HuH-7.5 (cell line): ENCODE results near the gene IGFBP7.

ENCODE experiments used
- DNase-seq: peaks from one replicate; pipeline ENCODE4 v3.0.0; 2011; ENCODE audit warnings: low spot score

Gene IGFBP7

DNA sequence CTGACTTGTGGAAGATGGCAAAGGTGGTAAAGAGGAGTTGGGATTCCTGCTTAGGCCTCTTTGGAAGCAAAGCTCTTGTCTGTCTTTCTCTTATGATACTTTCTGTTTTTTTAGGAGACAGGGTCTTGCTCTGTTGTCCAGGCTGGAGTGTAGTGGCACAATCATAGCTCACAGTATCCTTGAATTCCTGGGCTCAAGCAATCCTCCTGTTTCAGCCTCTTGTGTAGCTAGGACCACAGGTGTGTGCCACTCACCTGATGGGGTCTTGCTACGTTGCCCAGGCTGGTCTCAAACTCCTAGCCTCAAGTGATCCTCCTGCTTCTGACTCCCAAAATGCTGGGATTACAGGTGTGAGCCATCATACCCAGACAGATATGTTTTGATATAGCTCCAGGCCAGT is 19.3 kb upstream of the IGFBP7 start:
- DNase-seq, result no peak

DNA sequence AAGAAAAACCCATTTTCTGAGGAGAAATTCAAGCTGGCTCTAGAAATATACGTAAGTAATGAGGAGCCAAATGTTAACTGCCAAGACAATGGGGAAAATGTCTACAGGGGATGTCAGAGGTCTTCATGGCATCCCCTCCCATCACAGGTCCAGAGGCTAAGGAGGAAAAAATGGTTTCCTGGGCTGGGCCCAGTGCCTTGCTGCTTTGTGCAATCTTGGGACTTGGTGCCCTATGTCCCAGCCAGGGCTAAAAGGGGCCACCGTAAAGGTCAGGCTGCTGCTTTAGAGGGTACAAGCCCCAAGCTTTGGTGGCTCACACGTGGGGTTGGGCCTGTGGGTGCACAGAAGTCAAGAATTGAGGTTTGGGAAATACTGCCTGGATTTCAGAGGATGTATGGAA is 17.2 kb upstream of the IGFBP7 start:
- no peak for DNase-seq

DNA sequence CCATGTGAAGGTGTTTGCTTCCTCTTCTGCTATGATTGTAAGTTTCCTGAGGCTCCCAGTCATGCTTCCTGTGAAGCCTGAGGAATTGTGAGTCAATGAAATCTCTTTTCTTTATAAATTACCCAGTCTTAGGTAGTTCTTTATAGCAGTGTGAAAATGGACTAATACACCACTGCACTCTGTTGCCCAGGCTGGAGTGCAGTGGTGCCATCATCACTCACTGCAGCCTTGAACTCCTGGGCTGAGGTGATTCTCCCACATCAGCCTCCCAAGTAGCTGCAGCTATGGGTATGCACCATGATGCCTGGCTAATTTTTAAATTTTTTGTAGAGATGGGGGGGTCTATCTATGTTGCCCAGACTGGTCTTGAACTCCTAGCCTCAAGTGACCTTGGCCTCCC is 15.8 kb upstream of the IGFBP7 start:
- no peak for DNase-seq

- no peak for DNase-seq
Measured at GRCh38 chr4:57124145-57124544, 14.0 kb upstream of the IGFBP7 start.

DNA sequence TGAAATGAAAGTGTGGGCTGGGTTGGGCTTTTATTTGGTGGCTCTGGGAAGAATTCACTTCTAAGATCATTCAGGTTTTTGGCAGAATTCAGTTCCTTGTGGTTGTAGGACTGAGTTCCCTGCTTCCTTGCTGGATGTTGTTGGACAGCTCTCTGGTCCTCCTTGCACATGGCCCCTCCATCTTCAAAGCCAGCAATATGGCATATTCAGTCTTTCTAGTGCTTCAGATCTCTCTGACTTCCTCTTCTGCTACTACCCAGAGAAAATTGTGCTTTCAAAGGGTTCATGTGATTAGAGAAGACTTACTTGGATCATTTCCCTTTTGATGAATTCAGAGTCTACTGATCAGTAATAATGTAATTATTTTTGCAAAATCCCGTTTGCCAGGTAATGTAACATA is 12.8 kb upstream of the IGFBP7 start:
- no peak for DNase-seq

DNA sequence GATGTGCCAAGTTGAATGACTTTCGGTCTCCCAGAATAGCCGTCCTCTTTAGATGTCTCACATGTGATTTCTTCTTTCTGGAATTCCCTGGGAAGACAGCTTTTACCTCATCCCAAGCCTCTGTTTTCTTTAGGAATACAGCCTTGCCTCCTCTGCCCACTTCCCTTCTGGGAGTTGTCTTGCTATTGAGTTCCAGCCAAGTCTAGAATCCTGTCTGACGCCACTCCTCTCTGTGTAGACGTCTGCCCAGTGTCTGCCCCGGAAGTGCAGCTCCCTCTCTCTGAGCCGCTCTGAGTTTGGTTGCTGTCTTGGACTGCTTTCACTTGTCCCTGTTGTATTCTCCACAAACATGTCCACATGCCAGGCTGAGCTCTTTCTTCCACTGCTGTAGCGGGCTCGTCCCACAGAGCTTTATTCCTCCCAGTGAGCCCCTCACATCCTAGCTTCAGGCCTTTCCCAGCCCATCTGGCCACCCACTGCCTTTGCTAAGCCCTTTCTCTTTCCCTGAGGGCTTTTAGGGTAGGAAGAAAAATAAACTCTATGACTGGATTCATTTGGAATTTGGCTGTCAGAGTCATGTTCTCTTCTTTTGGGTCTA is 9.0 kb upstream of the IGFBP7 start:
- DNase-seq, result no peak

GRCh38 chr4:57117491-57117890 is 7.3 kb upstream of the IGFBP7 start:
- no peak for DNase-seq

DNA sequence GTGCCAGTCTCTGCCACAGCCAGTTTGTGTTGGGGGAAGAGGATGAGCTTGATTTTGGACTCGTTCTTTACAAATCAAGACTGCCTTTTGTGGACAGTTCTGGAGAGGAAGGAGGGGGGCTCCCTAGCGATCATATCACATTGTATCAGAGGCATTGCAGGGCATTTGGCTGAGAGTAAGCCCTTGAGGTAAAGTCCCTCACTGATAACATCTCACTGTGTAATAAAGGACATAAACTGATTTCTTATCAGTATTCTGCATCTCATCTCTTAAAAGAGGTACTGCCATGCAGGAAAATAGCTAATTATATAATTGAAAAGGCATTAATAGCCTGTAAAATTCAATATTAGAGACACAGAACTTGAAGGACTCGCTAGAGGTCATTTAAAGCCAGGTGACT is 6.1 kb upstream of the IGFBP7 start:
- DNase-seq, result no peak

DNA sequence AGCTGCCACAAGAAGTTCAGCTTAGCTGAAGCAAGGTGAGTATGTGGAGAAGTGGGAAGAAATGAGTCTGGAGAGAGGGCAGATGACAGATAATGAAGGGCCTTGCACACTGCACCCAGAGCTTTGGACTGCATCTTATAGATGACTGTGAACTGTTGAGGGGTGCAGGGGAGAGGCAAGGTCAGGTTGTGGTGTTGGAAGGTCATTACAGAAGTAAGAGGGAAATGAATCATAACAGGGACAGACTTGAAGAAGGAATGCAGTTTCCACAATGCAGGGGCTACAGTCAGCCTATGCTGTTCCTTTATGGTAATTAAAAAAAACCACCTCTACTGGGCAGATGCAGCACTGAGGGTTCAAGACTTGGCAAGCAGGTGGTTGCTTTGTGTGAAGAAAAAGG is 4.8 kb upstream of the IGFBP7 start:
- no peak for DNase-seq

- no peak for DNase-seq
Measured at GRCh38 chr4:57113870-57114269, 3.7 kb upstream of the IGFBP7 start.

DNA sequence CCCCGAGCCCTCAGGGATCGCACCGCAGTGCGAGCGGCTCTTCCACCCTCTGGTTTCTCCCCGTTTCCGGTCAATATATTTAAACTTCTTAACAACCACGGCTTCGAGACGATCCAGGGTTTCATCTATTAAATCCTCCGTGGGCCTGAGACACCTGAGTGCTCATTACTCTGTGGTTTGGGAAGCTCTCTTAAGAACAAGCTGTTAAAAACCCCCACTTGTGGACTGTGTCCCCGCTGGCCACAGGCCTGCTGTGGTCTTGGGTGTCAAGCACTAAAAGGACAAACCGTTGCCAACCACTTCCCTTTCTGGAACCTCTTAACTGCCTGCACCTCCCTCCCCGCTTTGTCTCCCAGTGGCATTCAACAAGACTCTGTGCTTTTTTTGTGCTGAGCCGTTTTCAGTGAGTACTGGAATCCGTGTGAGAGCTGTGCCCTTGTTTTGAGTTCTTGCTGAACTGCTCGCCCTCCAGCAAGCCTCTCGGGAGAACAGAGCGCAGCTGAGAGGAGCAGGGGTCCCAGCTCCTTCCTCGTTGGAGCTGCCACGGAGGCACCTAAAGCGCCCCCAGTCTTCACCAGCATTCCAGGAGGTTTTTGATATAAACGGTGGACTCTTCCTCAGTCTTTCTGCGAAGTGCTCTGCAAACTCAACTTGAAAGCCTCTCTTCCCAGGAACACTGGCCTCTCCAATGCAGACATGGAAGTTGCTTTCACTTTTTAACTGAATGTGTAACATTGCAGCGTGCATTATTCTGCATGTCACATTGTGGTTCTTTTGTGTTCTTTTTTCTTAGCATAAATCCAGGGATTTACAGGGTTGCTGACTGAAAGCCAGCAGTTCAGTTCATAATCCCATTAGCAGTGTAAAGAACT is 691 bp upstream of the IGFBP7 start:
- DNase-seq, result peak; percentile 48

DNA sequence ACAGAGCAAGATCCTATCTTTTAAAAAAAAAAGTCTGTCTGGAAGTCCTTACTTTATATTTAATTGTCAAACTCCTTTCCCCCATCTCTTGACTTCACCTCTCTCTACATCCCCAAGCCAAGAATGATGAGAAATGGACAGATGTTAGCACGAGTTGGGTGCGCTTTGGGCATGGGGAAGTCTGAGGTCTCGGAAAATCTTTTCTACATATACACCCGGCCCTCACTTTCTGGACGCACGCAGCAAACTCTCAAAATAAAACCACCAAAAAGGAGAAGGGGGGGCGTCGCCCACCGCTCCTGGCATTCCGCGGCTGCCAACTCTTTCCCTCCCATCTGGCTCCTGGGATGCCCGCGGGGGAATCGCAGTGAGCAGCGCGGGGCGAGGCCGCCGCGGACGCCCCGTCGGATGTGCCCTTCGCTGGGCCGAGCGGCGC is 756 bp downstream of the IGFBP7 start:
- DNase-seq, result no peak

DNA sequence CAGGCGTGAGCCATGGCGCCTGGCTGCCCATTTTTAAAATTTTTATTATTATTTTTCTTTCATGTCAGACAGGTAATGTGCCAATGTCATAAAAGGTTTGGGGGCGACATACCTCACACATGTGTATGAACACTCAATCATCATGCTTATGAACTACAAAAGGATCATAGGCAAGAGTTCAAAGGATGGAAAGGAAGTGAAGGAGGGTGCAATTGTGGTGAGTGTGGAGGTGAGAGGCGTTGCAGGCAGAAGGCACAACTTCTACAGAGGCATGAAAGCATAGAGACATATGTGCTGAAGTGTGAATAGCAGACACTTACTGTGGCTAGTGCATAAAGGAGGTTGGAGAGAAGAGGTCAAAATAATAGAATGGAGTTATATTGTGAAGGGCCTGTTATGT is 4.0 kb downstream of the IGFBP7 start:
- DNase-seq, result no peak

DNA sequence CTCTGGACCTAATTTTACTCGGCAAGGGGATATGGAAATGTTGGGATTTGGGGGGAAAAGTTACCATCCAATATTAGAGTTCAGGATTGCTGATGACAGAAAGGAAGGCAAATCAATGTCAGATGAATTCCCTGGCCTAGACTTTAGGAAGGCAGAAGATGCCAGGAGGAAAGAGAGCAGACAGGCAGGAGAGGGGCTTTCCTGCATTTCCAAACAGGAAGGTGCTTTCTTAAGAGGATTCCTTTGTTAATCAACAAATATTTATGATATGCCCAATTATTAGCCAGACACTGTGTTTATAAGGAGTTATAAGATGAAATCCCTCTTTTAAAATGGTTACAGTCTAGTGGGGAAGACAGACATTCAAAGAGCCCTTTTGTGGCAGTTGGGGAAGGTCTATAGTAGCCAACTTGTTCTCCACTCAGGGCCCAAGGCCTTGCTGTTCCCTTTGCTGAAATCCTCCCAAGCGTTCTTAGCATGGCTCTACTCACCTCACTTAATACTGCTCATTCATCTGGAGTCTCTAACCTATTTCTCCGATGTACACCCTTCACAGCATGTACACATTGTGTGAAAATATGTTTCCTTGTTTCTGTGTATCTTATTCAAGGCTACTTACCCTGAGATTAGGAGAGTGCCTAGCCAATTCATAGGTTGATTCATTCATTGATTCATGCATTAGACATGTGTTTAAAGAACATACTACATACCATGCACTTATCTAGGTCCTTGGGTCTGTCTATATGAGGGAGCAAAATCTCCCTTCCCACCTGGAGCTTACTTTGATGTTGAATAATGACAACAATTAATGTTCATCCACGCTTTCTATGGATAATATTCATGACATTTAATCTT is 5.3 kb downstream of the IGFBP7 start:
- DNase-seq, result no peak

- no peak for DNase-seq
Measured at GRCh38 chr4:57103051-57103450, 7.1 kb downstream of the IGFBP7 start.

DNA sequence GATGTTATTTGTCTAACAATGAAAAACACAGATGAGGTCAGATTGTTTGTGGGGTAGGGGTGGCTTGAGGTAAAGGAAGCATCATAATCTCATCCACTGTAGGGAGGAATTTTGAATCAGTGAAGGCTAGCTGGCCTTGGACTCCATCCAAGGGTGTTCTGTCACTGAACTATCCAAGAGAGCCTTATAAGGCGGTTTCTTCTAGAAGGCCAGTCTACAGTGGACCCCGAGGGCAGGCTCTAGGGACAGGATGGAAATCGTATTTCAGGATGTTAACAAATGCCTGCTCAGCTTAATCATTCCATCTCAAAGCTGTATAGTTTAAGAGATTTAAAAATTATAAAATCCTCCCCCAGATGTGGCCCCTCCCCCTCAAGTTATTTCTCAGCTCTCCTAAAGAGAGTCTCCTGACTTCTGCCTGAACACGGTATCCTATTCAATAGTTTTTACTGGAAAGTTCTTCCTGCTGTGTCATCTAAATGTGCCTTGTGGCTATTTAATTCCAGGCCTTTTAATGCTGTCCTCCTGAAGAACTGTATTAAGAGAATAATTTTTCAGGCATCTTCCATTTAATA is 8.0 kb downstream of the IGFBP7 start:
- no peak for DNase-seq

DNA sequence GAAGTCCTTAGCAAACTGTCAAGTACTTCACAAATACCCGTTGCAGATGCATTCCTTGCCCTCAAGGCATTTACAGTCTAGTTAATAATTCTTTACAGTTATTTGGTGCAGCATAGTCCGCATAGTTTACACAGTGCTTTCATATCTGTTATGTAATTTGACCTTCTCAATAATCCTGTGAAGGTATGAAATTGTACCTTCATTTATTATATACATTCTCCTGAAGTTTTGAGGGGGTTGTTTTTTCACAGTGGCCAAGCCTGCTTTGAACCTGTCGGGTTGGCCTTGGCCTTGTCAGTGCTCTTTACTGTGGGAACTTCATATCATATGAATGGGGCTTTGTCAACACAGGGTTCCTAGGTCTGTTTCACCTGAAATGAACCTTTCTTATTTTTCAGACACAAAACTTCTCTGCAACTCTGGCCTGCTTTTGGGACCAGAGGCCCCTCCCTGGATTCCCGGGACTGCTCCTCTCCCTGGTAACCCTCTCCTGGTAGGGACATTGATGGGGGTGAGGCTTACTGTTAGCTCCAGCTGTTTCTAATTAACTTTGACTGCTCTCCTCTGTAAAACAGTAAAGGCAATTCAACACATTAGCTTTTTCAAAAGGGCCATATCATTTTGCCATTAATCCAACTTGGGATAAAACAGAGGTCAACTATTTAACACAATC is 9.1 kb downstream of the IGFBP7 start:
- DNase-seq, result no peak

DNA sequence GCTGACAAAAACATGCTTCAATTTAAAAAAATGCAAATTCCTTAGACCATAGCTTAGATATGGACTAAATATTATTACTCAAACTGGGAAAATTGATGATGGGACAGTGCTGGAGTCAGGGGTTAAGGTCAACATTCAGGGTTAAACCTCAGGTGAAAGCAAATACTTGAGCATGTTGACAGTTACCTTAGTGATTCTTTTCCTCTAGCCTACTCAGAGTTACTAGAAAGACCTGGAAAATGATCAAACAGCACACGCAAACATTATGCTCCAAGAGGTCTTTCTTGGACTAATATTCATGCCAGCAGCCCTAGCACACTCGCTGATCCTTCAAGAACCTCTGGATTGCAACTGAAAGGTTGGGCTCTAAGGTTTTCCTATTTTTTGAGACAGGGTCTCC is 10.8 kb downstream of the IGFBP7 start:
- DNase-seq, result no peak

GRCh38 chr4:57098941-57099340 is 11.2 kb downstream of the IGFBP7 start:
- no peak for DNase-seq

- DNase-seq, result no peak
Measured at GRCh38 chr4:57098415-57098814, 11.8 kb downstream of the IGFBP7 start.

GRCh38 chr4:57097711-57098110 is 12.5 kb downstream of the IGFBP7 start:
- no peak for DNase-seq

DNA sequence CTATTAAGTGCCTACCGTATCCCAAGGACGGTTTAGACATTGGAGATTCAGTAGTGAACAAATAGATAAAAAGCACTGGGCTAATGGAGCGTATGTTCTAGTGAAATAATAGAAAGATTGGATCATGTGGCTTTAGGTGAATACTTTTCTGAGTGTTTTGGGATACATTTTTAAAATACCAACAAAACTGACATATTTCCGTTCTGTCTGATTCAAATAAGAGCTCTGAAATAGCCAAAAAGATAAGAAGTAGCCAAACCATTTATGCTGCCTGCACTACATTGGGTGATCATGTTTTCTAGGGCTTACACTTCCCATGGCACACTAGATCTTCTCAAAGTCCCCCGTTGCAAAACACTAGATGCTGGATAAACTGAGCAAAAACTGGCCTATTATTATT is 14.2 kb downstream of the IGFBP7 start:
- no peak for DNase-seq
